ENCODE measurements around the gene ARPC4. TPM values are rescaled to one million over a fixed set of nuclear protein-coding genes. Genes with fewer than 3 reads are reported as not detected.

The ARPC4 gene
- total RNA-seq, 1 donor from 2014 or later: 170 TPM

GRCh38 chr3:9791790-9792404 lies 985 bp upstream of the ARPC4 start:
- Histone ChIP-seq H3K27ac (peak overlapping the region; percentile 99), H3K36me3 (peaks cover 71% of the 10 kb centered on the region), H3K4me3 (peak overlapping the region; percentile 100), H3K27me3 (ENCODE audit: low read depth) (no peaks in the 10 kb centered on the region), H3K4me1 (peaks cover 45% of the 10 kb centered on the region), H3K9me3 (no peaks in the 10 kb centered on the region)
- intact Hi-C loops (cut with DNase I): no loop called here
- no peak for DNase-seq
- no peak for TF ChIP-seq CTCF (IDR thresholded peaks at IDR 0.05)
- ATAC-seq: no peak

GRCh38 chr3:9793161-9793781 lies 389 bp downstream of the ARPC4 start:
- ATAC-seq: peak; percentile 53 to 57
- Histone ChIP-seq H3K36me3 (peaks cover 71% of the 10 kb centered on the region), H3K9me3 (no peaks in the 10 kb centered on the region), H3K27ac (peak overlapping the region; percentile 99), H3K4me1 (peaks cover 48% of the 10 kb centered on the region), H3K27me3 (ENCODE audit: low read depth) (no peaks in the 10 kb centered on the region), H3K4me3 (peak overlapping the region; percentile 100)
- intact Hi-C loops (cut with DNase I): no loop called here
- DNase-seq: peak; percentile 71
- TF ChIP-seq CTCF (IDR thresholded peaks at IDR 0.05): no peak

- peaks cover 71% of the 10 kb centered on the region for H3K36me3 ChIP-seq
- DNase-seq (no peak), ATAC-seq (no peak)
- TF ChIP-seq CTCF (IDR thresholded peaks at IDR 0.05): no peak
- no peaks in the 10 kb centered on the region for H3K27me3 ChIP-seq (ENCODE audit: low read depth)
- intact Hi-C loops (cut with DNase I): no loop called here
- no peak overlapping the region for H3K4me3 ChIP-seq
- H3K27ac ChIP-seq: no peak overlapping the region
- H3K9me3 ChIP-seq: no peaks in the 10 kb centered on the region
- peaks cover 48% of the 10 kb centered on the region for H3K4me1 ChIP-seq
These were observed 1.5 kb downstream of the ARPC4 start for GRCh38 chr3:9794400-9794799.

- intact Hi-C loops (cut with DNase I): no loop called here
- no peak for ATAC-seq
These were observed 2.3 kb downstream of the ARPC4 start for GRCh38 chr3:9795207-9795606.

GRCh38 chr3:9797196-9797945 lies 4.5 kb downstream of the ARPC4 start:
- peaks cover 34% of the 10 kb centered on the region for H3K4me1 ChIP-seq
- intact Hi-C loops (cut with DNase I): no loop called here
- no peak for DNase-seq
- H3K36me3 ChIP-seq: peaks cover 83% of the 10 kb centered on the region
- no peak overlapping the region for H3K27ac ChIP-seq
- no peak overlapping the region for H3K4me3 ChIP-seq
- no peak for ATAC-seq
- no peaks in the 10 kb centered on the region for H3K9me3 ChIP-seq
- no peak for TF ChIP-seq CTCF (IDR thresholded peaks at IDR 0.05)
- H3K27me3 ChIP-seq (ENCODE audit: low read depth): no peaks in the 10 kb centered on the region

More at GRCh38 chr3:9795207-9795606, 2.3 kb downstream of the ARPC4 start:
- H3K9me3 ChIP-seq: no peaks in the 10 kb centered on the region
- no peak overlapping the region for H3K27ac ChIP-seq
- H3K36me3 ChIP-seq: peaks cover 71% of the 10 kb centered on the region
- no peaks in the 10 kb centered on the region for H3K27me3 ChIP-seq (ENCODE audit: low read depth)
- no peak for TF ChIP-seq CTCF (IDR thresholded peaks at IDR 0.05)
- DNase-seq: no peak
- no peak overlapping the region for H3K4me3 ChIP-seq
- H3K4me1 ChIP-seq: peaks cover 48% of the 10 kb centered on the region
